ENCODE data around the gene SUSD2.

DNA sequence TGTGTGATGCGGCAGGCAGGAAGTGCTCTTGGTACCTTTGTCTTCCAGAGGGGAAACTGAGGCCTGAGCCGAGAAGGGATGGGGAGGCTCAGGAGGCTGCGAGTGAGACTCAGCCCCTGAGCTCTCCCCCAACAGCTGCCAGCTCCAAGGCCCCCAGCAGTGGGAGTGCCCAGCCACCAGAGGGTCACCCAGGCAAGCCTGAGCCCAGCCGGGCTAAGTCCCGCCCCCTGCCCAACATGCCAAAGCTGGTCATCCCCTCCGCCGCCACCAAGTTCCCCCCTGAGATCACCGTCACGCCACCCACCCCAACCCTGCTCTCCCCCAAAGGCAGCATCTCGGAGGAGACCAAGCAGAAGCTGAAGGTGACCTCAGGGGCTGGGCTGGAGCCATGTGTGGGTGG is 3.8 kb upstream of the SUSD2 start:
- TF ChIP-seq, protein P1, sequence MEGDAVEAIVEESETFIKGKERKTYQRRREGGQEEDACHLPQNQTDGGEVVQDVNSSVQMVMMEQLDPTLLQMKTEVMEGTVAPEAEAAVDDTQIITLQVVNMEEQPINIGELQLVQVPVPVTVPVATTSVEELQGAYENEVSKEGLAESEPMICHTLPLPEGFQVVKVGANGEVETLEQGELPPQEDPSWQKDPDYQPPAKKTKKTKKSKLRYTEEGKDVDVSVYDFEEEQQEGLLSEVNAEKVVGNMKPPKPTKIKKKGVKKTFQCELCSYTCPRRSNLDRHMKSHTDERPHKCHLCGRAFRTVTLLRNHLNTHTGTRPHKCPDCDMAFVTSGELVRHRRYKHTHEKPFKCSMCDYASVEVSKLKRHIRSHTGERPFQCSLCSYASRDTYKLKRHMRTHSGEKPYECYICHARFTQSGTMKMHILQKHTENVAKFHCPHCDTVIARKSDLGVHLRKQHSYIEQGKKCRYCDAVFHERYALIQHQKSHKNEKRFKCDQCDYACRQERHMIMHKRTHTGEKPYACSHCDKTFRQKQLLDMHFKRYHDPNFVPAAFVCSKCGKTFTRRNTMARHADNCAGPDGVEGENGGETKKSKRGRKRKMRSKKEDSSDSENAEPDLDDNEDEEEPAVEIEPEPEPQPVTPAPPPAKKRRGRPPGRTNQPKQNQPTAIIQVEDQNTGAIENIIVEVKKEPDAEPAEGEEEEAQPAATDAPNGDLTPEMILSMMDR (IDR thresholded peaks at IDR 0.05), result no peak
- TF ChIP-seq POLR2A (IDR thresholded peaks at IDR 0.05), result no peak
